Erythroblast (primary cell): Measurements from ENCODE around the gene GNGT2.

Experiments used
- DNase-seq, 2 experiments: peaks; one replicate each; lab custom pipeline; 2025; lab: John Stamatoyannopoulos, UW
- GATA1 ChIP-seq: IDR thresholded peaks from 2 replicates; pipeline ENCODE4 v1.6.1; 2011; ENCODE audit warnings: low read depth, mild to moderate bottlenecking, control low read depth, low read length, moderate library complexity
- POLR2A ChIP-seq: IDR thresholded peaks from 2 replicates; pipeline ENCODE4 v1.6.1; 2011; ENCODE audit warnings: mild to moderate bottlenecking, low read length

Gene GNGT2

DNA sequence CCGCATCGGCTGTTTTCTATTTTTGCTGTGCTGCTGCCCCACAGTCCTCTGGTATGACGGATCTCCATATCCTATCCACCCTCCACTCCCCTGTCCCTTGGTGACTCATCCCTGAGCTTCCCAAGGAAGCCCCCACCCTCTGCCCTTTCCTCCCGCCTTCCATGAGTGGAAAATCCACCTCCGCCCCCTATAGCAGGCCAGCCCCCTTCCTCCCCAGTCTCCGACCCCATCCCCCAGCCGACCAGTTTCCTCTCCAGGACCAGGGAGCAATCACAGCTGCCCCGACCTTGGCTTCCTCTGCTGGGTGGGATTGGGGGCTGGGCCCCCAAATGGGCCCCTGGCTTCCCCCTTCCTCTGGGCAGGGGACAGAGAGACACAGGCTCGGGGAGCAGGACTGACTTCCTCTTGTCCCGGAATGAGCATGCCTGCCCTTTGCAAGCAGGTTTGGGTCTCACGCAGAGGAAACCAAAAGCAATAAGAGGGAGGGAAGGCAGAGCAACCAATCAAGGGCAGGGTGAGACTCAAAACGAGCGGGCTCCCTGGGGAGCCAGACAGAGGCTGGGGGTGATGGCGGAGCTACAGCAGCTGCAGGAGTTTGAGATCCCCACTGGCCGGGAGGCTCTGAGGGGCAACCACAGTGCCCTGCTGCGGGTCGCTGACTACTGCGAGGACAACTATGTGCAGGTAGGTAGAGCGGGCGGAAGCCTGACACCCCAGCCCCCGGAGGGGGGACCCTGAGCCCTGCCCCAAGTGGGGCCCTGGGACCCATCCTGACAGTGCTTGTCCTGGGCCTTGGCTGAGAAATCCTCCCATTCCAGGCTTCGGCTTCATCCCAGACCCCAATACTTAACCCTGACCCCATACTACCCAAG lies at the start of gene GNGT2, which contains the start of gene ABI3:
GNGT2 (minus strand) TSS at position 417 of the 872 bp plus-strand sequence. CDS start 3,152 bp downstream, outside the sequence.
ABI3 (plus strand) TSS at position 550 of the 872 bp plus-strand sequence; CDS start at position 568, 18 bp downstream.
- no peak for DNase-seq
- no peak for TF ChIP-seq GATA1
- TF ChIP-seq POLR2A: no peak

DNA sequence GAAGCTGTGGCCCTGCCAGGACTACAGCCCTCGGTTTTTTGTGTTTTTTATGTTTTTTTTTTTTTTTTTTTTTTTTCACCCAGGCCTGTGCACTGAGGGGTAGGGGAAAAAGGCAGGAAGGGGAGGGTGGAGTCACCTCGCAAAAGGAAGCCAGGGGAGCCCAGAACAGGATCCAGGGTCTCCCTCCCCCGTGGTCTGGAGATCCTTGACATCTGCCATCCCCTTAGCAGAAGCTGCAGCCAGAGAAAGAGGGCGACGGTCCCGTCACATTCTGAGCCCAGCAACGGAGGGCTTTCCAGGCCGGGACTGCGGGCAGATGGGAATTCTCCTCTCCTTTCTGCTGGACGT lies 49.3 kb upstream of the GNGT2 start:
- peak in 1 of 2 experiments; percentile 42 for DNase-seq
- no peak for TF ChIP-seq POLR2A
- no peak for TF ChIP-seq GATA1

DNA sequence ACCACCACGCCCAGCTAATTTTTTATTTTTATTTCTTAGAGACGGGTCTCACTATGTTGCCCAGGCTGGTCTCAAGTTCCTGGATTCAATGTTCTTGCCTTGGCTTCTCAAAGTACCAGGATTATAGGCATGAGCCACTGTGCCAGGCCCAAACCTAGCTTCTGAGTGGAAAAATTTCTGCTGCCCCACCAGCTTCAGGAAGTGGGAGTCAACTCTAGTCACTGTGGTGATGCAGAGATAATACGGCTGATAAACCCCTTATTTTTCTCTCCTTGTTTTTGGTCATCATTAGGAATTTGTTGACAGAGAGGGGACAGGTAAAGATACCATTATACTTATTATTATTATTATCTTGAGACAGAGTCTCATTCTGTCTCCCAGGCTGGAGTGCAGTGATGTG lies 48.0 kb upstream of the GNGT2 start:
- TF ChIP-seq POLR2A (no peak), GATA1 (no peak)
- peak in 1 of 2 experiments; percentile 42 for DNase-seq

DNA sequence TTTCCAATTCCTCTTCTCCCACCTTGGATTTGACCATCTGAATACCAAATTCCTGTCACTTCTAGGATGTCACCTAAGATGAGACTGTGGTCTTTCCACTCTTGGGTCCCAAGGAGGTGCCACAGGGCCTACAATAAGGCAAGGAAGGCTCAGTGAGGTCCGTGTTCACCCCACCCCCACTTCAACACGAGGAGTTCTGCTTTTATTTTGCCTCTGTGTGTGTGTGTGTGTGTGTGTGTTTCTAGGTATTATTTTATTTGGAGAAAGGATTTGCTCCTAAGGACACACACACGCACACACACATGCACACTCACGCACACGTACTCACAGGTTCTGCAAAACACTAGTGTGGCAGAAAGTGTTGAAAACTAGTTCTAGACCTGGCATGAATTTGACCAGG lies 44.8 kb upstream of the GNGT2 start:
- no peak for TF ChIP-seq GATA1
- TF ChIP-seq POLR2A: no peak
- DNase-seq: no peak

DNA sequence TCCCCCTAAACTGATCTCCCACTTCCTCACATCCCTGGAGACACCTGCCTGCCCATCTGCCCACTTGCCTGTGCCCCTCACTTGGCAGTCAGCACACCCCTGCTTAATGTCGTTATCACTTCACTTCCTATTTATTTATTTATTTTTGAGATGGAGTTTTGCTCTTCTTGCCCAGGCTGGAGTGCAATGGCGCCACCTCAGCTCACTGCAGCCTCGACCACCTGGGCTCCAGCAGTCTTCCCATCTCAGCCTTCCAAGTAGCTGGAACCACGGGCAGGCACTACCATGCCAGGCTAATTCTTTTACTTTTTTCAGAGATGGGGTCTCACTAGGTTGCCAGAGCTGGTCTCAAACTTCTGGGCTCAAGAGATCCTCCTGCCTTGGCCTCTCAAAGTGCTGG lies 43.7 kb upstream of the GNGT2 start:
- peak in 1 of 2 experiments; percentile 48 for DNase-seq
- TF ChIP-seq POLR2A: no peak
- TF ChIP-seq GATA1: no peak

DNA sequence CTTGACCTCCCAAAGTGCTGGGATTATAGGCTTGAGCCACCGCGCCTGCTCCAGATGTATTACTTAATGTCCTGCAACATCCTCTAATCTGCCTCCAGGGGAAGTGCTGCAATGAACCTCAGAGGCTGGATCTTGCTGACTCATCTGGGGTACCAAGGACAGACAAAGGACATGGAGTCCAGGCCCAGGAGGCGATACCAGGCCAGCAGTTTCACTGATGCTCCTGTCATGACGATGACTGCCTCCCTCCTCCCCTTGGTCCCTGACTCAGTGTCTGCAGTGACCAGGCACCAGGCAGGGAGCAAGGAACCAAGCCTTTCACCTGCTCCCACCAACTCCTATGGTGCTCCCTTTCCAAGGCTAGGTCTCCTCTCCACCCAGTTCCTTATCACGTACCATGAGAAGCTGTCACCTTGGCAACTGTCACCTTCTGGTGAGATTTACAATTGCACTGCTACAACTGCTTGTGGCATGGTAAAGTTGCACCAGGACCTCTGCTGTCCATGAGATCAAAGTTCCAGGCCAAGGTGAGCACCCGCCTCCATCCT lies 41.8 kb upstream of the GNGT2 start:
- TF ChIP-seq GATA1 (no peak), POLR2A (no peak)
- peak; percentile 86 to 92 for DNase-seq

DNA sequence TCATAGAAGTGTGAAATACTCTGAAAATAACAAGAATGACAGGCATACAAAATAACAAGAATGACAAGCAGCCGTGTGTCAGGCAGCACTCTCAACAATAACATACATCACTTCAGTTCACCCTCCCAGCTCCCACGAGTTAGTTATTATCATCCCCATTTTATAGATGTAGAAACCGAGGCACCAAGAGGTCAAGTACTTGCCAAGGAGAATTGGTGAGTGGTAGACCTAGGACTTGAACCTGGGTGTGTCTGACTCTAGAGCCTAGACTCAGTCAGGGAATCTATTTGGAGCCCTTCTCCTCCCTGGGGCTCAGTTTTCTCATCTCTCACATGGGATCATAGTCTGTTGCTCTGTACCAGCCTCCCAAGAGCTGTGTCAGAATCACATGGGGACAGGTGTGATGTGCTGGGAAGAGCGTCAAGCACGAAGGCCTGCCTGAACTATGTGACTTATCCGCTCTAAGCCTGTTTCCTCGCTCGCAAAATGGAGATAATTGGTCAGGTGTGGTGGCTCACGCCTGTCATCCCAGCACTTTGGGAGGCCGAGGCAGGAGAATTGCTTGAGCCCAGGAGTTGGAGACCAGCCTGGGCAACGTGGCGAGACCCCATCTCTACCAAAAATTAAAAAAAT lies 39.6 kb upstream of the GNGT2 start:
- no peak for DNase-seq
- TF ChIP-seq GATA1 (no peak), POLR2A (no peak)

DNA sequence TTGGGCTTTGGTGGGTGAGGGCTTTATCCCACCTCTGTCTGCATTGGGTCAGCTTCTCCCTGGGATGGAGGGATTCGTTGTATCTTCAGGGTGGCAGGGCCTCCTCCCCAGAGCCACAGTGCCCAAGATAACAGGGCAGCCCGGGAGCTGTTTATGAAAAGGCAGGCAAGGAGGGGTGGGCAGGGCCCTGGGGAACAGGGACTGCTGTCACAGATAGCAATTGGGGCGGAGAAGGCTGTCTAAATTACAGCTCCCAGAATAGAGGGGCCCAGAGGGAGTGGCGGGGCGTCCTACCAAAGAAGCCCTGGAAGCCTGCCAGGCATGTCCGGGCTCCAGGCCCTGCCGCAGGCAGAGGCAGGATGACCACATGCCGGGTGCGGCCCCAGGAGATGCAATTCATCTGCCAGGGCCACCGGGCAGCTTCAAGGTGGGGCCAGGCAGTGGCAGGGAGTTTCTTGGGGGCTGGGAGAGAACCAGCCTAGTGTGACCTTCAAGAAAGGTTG lies 39.0 kb upstream of the GNGT2 start:
- TF ChIP-seq GATA1 (peak; percentile 70), POLR2A (peak; percentile 26)
- peak; percentile 97 to 99 for DNase-seq

DNA sequence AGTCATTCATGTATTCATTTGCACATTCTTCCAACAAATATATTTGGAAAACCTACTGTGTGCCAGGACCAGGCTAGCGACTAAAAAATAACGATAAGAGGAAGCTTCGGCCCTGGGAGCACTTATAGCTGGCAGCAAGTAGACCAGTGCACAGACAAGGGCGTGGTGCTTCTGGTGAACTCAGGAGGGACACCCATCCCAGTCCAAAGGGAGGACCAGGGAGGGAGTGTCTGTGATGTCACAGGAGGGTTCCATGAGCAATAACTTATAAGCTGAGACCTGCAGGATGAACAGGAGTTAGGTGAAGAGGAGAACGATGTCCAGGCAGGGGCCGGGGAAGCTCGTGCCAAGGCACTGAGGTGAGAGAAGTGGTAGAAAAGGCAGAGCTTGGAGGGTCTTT lies 37.6 kb upstream of the GNGT2 start:
- peak; percentile 74 to 82 for DNase-seq
- TF ChIP-seq GATA1 (no peak), POLR2A (no peak)

DNA sequence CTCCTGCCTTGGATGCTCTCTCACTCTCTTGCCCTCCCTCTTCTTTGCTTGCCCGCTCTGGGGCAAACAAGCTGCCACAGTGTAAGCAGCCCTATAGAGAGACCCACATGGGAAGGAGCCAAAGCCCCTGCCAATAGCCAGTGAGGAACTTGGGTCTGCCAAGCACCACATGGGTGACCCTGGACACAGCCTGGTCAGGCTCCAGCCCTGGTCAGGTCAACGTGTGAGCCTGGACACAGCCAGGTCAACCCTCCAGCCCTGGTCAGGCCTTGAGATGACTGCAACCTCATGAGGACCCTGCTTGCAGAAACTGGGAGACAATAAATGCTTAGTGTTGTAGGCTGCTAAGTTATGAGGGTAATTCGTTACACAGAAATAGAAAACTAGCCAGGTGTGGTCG lies 34.5 kb upstream of the GNGT2 start:
- TF ChIP-seq GATA1 (no peak), POLR2A (no peak)
- DNase-seq: no peak

DNA sequence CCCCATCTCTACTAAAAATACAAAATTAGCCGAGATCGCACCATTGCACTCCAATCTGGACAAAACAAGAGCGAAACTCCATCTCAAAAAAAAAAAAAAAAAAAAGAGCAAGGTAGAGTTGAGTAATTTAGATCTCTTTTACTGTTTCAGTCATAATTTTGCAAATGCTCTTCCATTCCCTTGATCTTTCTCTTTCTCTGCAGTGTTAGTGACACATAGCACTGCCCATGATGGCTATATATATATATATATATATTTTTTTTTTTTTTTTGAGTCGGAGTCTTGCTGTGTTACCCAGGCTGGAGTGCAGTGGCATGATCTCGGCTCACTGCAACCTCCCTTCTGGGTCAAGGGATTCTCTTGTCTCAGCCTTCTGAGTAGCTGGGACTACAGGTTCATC lies 32.4 kb upstream of the GNGT2 start:
- no peak for DNase-seq
- TF ChIP-seq POLR2A: no peak
- TF ChIP-seq GATA1: no peak

DNA sequence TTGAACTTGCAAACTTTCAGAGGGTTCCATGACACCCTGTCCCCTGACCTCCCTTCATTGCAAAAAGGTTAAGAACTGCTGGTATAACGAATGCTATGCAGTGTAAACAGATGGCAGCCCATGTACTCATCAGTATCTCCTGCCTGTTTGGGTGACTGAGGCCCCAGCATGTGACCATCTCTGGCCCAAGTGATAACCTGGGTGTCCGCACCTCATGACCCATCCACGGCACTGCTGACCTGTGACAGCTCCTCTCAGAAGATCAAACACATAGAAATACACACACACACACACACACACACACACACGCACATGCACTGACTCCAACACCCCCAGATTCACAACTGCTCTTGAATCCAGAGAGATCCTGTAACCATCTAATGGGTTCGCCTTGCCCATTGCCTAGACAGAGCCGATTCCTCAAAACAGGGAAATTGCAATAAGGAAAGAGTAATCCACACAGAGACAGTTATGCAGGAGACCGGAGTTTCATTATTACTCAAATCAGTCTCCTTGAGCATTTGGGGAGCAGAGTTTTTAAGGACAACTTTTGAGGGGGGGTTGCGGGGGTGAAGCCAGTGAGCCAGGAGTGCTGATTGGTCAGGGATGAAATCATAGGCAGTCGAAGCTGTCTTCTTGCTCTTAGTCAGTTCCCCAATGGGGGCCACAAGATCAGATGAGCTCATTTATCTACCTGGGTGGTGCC lies 31.5 kb upstream of the GNGT2 start:
- DNase-seq: peak; percentile 87 to 96
- TF ChIP-seq POLR2A (no peak), GATA1 (no peak)

DNA sequence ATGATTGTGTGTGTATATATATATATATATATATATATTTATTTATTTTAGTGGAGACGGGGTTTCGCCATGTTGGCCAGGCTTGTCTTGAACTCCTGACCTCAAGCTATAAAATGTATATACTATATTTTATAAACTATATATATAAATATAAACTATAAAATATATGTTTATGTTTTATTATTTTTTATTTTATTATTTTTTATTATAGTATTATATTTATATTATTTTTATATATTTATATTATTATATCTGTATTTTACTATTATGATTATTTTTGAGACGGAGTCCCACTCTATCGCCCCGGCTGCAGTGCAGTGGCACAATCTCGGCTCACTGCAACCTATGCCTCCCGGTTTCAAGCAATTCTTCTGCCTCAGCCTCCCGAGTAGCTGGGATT lies 30.7 kb upstream of the GNGT2 start:
- no peak for DNase-seq
- TF ChIP-seq GATA1: no peak
- no peak for TF ChIP-seq POLR2A
